ENCODE data around the gene KLHL34. TPM values are rescaled to one million over a fixed set of nuclear protein-coding genes. Genes with fewer than 3 reads are reported as not detected.
A peak's percentile ranks its signal among the peaks of the same experiment; 100 is the strongest.

KLHL34 gene
- total RNA-seq, 1 experiment from 2014 or later, result not detected

- Histone ChIP-seq H3K27me3 (no peaks in the 10 kb centered on the region), H3K27ac (no peak overlapping the region), H3K4me3 (no peak overlapping the region), H3K36me3 (no peaks in the 10 kb centered on the region), H3K9me3 (replicated peaks) (no peaks in the 10 kb centered on the region), H3K4me1 (peaks cover 13% of the 10 kb centered on the region)
- no peak for DNase-seq
These were observed 4.6 kb upstream of the KLHL34 start for GRCh38 chrX:21662761-21663160.

GRCh38 chrX:21661316-21661715, 3.2 kb upstream of the KLHL34 start:
- Histone ChIP-seq H3K9me3 (replicated peaks) (no peaks in the 10 kb centered on the region), H3K4me1 (peaks cover 13% of the 10 kb centered on the region), H3K4me3 (no peak overlapping the region), H3K27ac (no peak overlapping the region), H3K27me3 (no peaks in the 10 kb centered on the region), H3K36me3 (no peaks in the 10 kb centered on the region)
- DNase-seq, result no peak

GRCh38 chrX:21660156-21660555, 2.0 kb upstream of the KLHL34 start:
- no peaks in the 10 kb centered on the region for H3K9me3 ChIP-seq (replicated peaks)
- DNase-seq, result peak in 1 of 2 experiments; percentile 29
- peaks cover 13% of the 10 kb centered on the region for H3K4me1 ChIP-seq
- no peak overlapping the region for H3K4me3 ChIP-seq
- H3K27me3 ChIP-seq, result no peaks in the 10 kb centered on the region
- no peak overlapping the region for H3K27ac ChIP-seq
- no peaks in the 10 kb centered on the region for H3K36me3 ChIP-seq

- no peak overlapping the region for H3K4me3 ChIP-seq
These were observed 1.2 kb upstream of the KLHL34 start for GRCh38 chrX:21659320-21659719.

GRCh38 chrX:21658746-21659145, 616 bp upstream of the KLHL34 start:
- Histone ChIP-seq H3K4me1 (peaks cover 15% of the 10 kb centered on the region), H3K9me3 (replicated peaks) (no peaks in the 10 kb centered on the region), H3K27ac (peak overlapping the region; percentile 35), H3K27me3 (no peaks in the 10 kb centered on the region), H3K4me3 (no peak overlapping the region), H3K36me3 (no peaks in the 10 kb centered on the region)
- no peak for DNase-seq

More at GRCh38 chrX:21659320-21659719, 1.2 kb upstream of the KLHL34 start:
- Histone ChIP-seq H3K27me3 (no peaks in the 10 kb centered on the region), H3K36me3 (no peaks in the 10 kb centered on the region), H3K9me3 (replicated peaks) (no peaks in the 10 kb centered on the region), H3K27ac (peak overlapping the region; percentile 35), H3K4me1 (peaks cover 15% of the 10 kb centered on the region)
- DNase-seq, result no peak

GRCh38 chrX:21657318-21658151, 595 bp downstream of the KLHL34 start:
- Histone ChIP-seq H3K27me3 (no peaks in the 10 kb centered on the region), H3K9me3 (replicated peaks) (no peaks in the 10 kb centered on the region), H3K36me3 (no peaks in the 10 kb centered on the region), H3K4me3 (no peak overlapping the region), H3K4me1 (peaks cover 15% of the 10 kb centered on the region), H3K27ac (no peak overlapping the region)
- DNase-seq, result no peak

GRCh38 chrX:21656587-21657317, 1.4 kb downstream of the KLHL34 start:
- no peak for DNase-seq
- H3K27me3 ChIP-seq, result no peaks in the 10 kb centered on the region
- no peaks in the 10 kb centered on the region for H3K36me3 ChIP-seq
- H3K9me3 ChIP-seq (replicated peaks), result no peaks in the 10 kb centered on the region
- H3K4me3 ChIP-seq, result no peak overlapping the region
- peaks cover 15% of the 10 kb centered on the region for H3K4me1 ChIP-seq
- no peak overlapping the region for H3K27ac ChIP-seq

- Histone ChIP-seq H3K4me3 (no peak overlapping the region), H3K36me3 (no peaks in the 10 kb centered on the region), H3K4me1 (peaks cover 15% of the 10 kb centered on the region), H3K9me3 (replicated peaks) (no peaks in the 10 kb centered on the region), H3K27me3 (no peaks in the 10 kb centered on the region), H3K27ac (no peak overlapping the region)
- no peak for DNase-seq
These were observed 2.1 kb downstream of the KLHL34 start for GRCh38 chrX:21655901-21656586.

- Histone ChIP-seq H3K36me3 (0 out of 2 replicates have a peak, but pooled peaks cover 2% of the 10 kb centered on the region), H3K4me3 (no peak overlapping the region)
These were observed 12.2 kb downstream of the KLHL34 start for GRCh38 chrX:21645886-21646285.

GRCh38 chrX:21645431-21645830, 12.7 kb downstream of the KLHL34 start:
- peaks cover under 1% of the 10 kb centered on the region for H3K4me1 ChIP-seq
- 0 out of 2 replicates have a peak, but pooled peaks cover 2% of the 10 kb centered on the region for H3K36me3 ChIP-seq

More at GRCh38 chrX:21645886-21646285, 12.2 kb downstream of the KLHL34 start:
- no peak overlapping the region for H3K27ac ChIP-seq
- no peaks in the 10 kb centered on the region for H3K27me3 ChIP-seq
- H3K9me3 ChIP-seq (replicated peaks), result no peaks in the 10 kb centered on the region; the same call in 1 of the 2 replicates
- DNase-seq, result no peak
- no peaks in the 10 kb centered on the region for H3K4me1 ChIP-seq

GRCh38 chrX:21639775-21640174, 18.4 kb downstream of the KLHL34 start:
- H3K27me3 ChIP-seq, result no peaks in the 10 kb centered on the region
- H3K27ac ChIP-seq, result peak overlapping the region; percentile 9; the same call in 1 of the 2 replicates
- H3K4me1 ChIP-seq, result peaks cover 6% of the 10 kb centered on the region
- DNase-seq, result no peak
- H3K9me3 ChIP-seq (replicated peaks), result no peaks in the 10 kb centered on the region
- no peak overlapping the region for H3K4me3 ChIP-seq
- H3K36me3 ChIP-seq, result no peaks in the 10 kb centered on the region

More at GRCh38 chrX:21645431-21645830, 12.7 kb downstream of the KLHL34 start:
- Histone ChIP-seq H3K9me3 (replicated peaks) (no peaks in the 10 kb centered on the region; the same call in 1 of the 2 replicates), H3K27me3 (no peaks in the 10 kb centered on the region), H3K4me3 (no peak overlapping the region), H3K27ac (no peak overlapping the region)
- no peak for DNase-seq

GRCh38 chrX:21638311-21638710, 19.8 kb downstream of the KLHL34 start:
- DNase-seq, result no peak
- no peak overlapping the region for H3K27ac ChIP-seq

GRCh38 chrX:21632027-21632426, 26.1 kb downstream of the KLHL34 start:
- H3K4me3 ChIP-seq, result no peak overlapping the region
- H3K27me3 ChIP-seq, result no peaks in the 10 kb centered on the region
- 0 out of 2 replicates have a peak, but pooled peaks cover 3% of the 10 kb centered on the region for H3K9me3 ChIP-seq (replicated peaks)
- DNase-seq, result no peak
- no peaks in the 10 kb centered on the region for H3K4me1 ChIP-seq
- no peak overlapping the region for H3K27ac ChIP-seq
- H3K36me3 ChIP-seq, result no peaks in the 10 kb centered on the region; the same call in 1 of the 2 replicates

More at GRCh38 chrX:21638311-21638710, 19.8 kb downstream of the KLHL34 start:
- Histone ChIP-seq H3K4me3 (no peak overlapping the region), H3K27me3 (no peaks in the 10 kb centered on the region), H3K36me3 (no peaks in the 10 kb centered on the region; the same call in 1 of the 2 replicates), H3K4me1 (peaks cover 6% of the 10 kb centered on the region), H3K9me3 (replicated peaks) (no peaks in the 10 kb centered on the region)

GRCh38 chrX:21623778-21624501, 34.2 kb downstream of the KLHL34 start:
- no peaks in the 10 kb centered on the region for H3K9me3 ChIP-seq (replicated peaks)
- H3K4me3 ChIP-seq, result no peak overlapping the region
- no peaks in the 10 kb centered on the region; the same call in 1 of the 2 replicates for H3K36me3 ChIP-seq
- no peaks in the 10 kb centered on the region for H3K27me3 ChIP-seq
- no peaks in the 10 kb centered on the region for H3K4me1 ChIP-seq
- no peak for DNase-seq
- H3K27ac ChIP-seq, result no peak overlapping the region
